ACC112 (cell line): ENCODE data around the gene KIFAP3.
A peak's percentile ranks its signal among the peaks of the same experiment; 100 is the strongest.

ENCODE experiments used
- H2AFZ ChIP-seq: fragments of 200-600 bp; sonication (generic); one replicate; pipeline ENCODE4 v1.6.0; 2017; ENCODE audit warnings: antibody characterized with exemption, low read length; ENCODE audit not compliant: unreplicated experiment
- H3K27ac ChIP-seq: fragments of 200-600 bp; sonication (generic); 2 replicates; pipeline ENCODE4 v1.5.1; 2014; ENCODE audit warnings: low read depth, mild to moderate bottlenecking, antibody characterized with exemption, low read length, moderate library complexity
- H3K27me3 ChIP-seq: fragments of 200-600 bp; sonication (generic); 2 replicates; pipeline ENCODE4 v1.6.1; 2014; ENCODE audit warnings: mild to moderate bottlenecking, antibody characterized with exemption, low read length, moderate library complexity, mixed read lengths; ENCODE audit not compliant: insufficient read depth
- H3K36me3 ChIP-seq: fragments of 200-600 bp; sonication (generic); 2 replicates; pipeline ENCODE4 v1.6.1; 2016; ENCODE audit warnings: mild to moderate bottlenecking, antibody characterized with exemption, low read length, moderate library complexity, mixed read lengths; ENCODE audit not compliant: insufficient read depth
- H3K4me1 ChIP-seq: fragments of 200-600 bp; sonication (generic); one replicate; pipeline ENCODE4 v1.6.1; 2016; ENCODE audit warnings: low read length, mixed read lengths; ENCODE audit not compliant: insufficient read depth, unreplicated experiment, control insufficient read depth
- H3K4me3 ChIP-seq: fragments of 200-600 bp; sonication (generic); 2 replicates; pipeline ENCODE4 v1.5.1; 2014; ENCODE audit warnings: mild to moderate bottlenecking, low read depth, low read length
- H3K79me2 ChIP-seq: fragments of 200-600 bp; sonication (generic); one replicate; pipeline ENCODE4 v1.6.0; 2016; ENCODE audit warnings: low read length; ENCODE audit not compliant: control insufficient read depth, unreplicated experiment, insufficient read depth

Gene KIFAP3

GRCh38 chr1:169902751-169903150, 171.7 kb downstream of the KIFAP3 start:
- no peaks in the 10 kb centered on the region for H3K36me3 ChIP-seq
- peaks cover 11% of the 10 kb centered on the region; the same call in 1 of the 2 replicates for H3K27me3 ChIP-seq
- no peaks in the 10 kb centered on the region for H3K79me2 ChIP-seq
- H3K4me3 ChIP-seq: no peak overlapping the region
- no peak overlapping the region for H3K27ac ChIP-seq
- H2AFZ ChIP-seq: no peak overlapping the region
- H3K4me1 ChIP-seq: peaks cover 8% of the 10 kb centered on the region

GRCh38 chr1:169901115-169901514, 173.4 kb downstream of the KIFAP3 start:
- H3K79me2 ChIP-seq: no peaks in the 10 kb centered on the region

GRCh38 chr1:169900571-169900970, 173.9 kb downstream of the KIFAP3 start:
- Histone ChIP-seq H3K27me3 (peaks cover 11% of the 10 kb centered on the region; the same call in 1 of the 2 replicates), H2AFZ (no peak overlapping the region), H3K4me3 (no peak overlapping the region), H3K79me2 (no peaks in the 10 kb centered on the region), H3K4me1 (no peaks in the 10 kb centered on the region), H3K36me3 (no peaks in the 10 kb centered on the region), H3K27ac (no peak overlapping the region)

More at GRCh38 chr1:169901115-169901514, 173.4 kb downstream of the KIFAP3 start:
- Histone ChIP-seq H3K4me3 (no peak overlapping the region), H2AFZ (no peak overlapping the region), H3K27ac (no peak overlapping the region), H3K36me3 (no peaks in the 10 kb centered on the region), H3K4me1 (no peaks in the 10 kb centered on the region), H3K27me3 (peaks cover 11% of the 10 kb centered on the region; the same call in 1 of the 2 replicates)

- Histone ChIP-seq H3K79me2 (no peaks in the 10 kb centered on the region), H3K27ac (no peak overlapping the region), H3K36me3 (no peaks in the 10 kb centered on the region), H3K4me1 (no peaks in the 10 kb centered on the region), H3K4me3 (no peak overlapping the region), H3K27me3 (peaks cover 11% of the 10 kb centered on the region; the same call in 1 of the 2 replicates), H2AFZ (no peak overlapping the region)
Measured at GRCh38 chr1:169899519-169900217, 174.8 kb downstream of the KIFAP3 start.

GRCh38 chr1:169896013-169896412, 178.5 kb downstream of the KIFAP3 start:
- no peaks in the 10 kb centered on the region for H3K36me3 ChIP-seq
- H3K4me3 ChIP-seq: no peak overlapping the region
- H3K27me3 ChIP-seq: peaks cover 7% of the 10 kb centered on the region; the same call in 1 of the 2 replicates
- no peak overlapping the region for H2AFZ ChIP-seq
- no peak overlapping the region for H3K27ac ChIP-seq
- H3K79me2 ChIP-seq: peaks cover 23% of the 10 kb centered on the region
- peaks cover 18% of the 10 kb centered on the region for H3K4me1 ChIP-seq

GRCh38 chr1:169894424-169895145, 179.9 kb downstream of the KIFAP3 start:
- H3K27me3 ChIP-seq: 0 out of 2 replicates have a peak, but pooled peaks cover 7% of the 10 kb centered on the region
- peaks cover 37% of the 10 kb centered on the region for H3K79me2 ChIP-seq
- H3K36me3 ChIP-seq: no peaks in the 10 kb centered on the region
- H3K4me3 ChIP-seq: peak overlapping the region; percentile 82
- peak overlapping the region; percentile 91; the same call in 1 of the 2 replicates for H3K27ac ChIP-seq
- peak overlapping the region; percentile 79 for H2AFZ ChIP-seq
- peaks cover 18% of the 10 kb centered on the region for H3K4me1 ChIP-seq

- H3K27ac ChIP-seq: peak within 1 kb of the TSS; percentile 91
- H2AFZ ChIP-seq: peak within 1 kb of the TSS; percentile 84
- peaks cover 18% of the 10 kb centered on the region for H3K4me1 ChIP-seq
Measured at GRCh38 chr1:169893645-169894423, 180.7 kb downstream of the KIFAP3 start, which contains the start of gene SCYL3. Gene SCYL3, minus strand, starts transcription at chr1:169893896. Its CDS starts 5,056 bp downstream, at chr1:169888840.

GRCh38 chr1:169892927-169893644, 181.4 kb downstream of the KIFAP3 start:
- Histone ChIP-seq H3K79me2 (peaks cover 43% of the 10 kb centered on the region), H3K36me3 (peaks cover 2% of the 10 kb centered on the region; the same call in 1 of the 2 replicates), H2AFZ (peak overlapping the region; percentile 84), H3K27me3 (no peaks in the 10 kb centered on the region), H3K4me3 (peak overlapping the region; percentile 82), H3K27ac (peak overlapping the region; percentile 25; the same call in 1 of the 2 replicates), H3K4me1 (peaks cover 18% of the 10 kb centered on the region)

More at GRCh38 chr1:169893645-169894423, 180.7 kb downstream of the KIFAP3 start, which contains the start of gene SCYL3:
- H3K4me3 ChIP-seq: peak within 1 kb of the TSS; percentile 82
- H3K27me3 ChIP-seq: 0 out of 2 replicates have a peak, but pooled peaks cover 2% of the 10 kb centered on the region
- no peaks in the 10 kb centered on the region for H3K36me3 ChIP-seq
- peaks cover 40% of the 10 kb centered on the region for H3K79me2 ChIP-seq

GRCh38 chr1:169892176-169892926, 182.1 kb downstream of the KIFAP3 start:
- H3K27ac ChIP-seq: no peak overlapping the region
- peaks cover 3% of the 10 kb centered on the region; the same call in 1 of the 2 replicates for H3K36me3 ChIP-seq
- H3K79me2 ChIP-seq: peaks cover 43% of the 10 kb centered on the region
- peak overlapping the region; percentile 82 for H3K4me3 ChIP-seq
- H3K4me1 ChIP-seq: peaks cover 18% of the 10 kb centered on the region
- no peaks in the 10 kb centered on the region for H3K27me3 ChIP-seq
- no peak overlapping the region for H2AFZ ChIP-seq
